ENCODE data around the gene RANBP3.

RANBP3 gene

DNA sequence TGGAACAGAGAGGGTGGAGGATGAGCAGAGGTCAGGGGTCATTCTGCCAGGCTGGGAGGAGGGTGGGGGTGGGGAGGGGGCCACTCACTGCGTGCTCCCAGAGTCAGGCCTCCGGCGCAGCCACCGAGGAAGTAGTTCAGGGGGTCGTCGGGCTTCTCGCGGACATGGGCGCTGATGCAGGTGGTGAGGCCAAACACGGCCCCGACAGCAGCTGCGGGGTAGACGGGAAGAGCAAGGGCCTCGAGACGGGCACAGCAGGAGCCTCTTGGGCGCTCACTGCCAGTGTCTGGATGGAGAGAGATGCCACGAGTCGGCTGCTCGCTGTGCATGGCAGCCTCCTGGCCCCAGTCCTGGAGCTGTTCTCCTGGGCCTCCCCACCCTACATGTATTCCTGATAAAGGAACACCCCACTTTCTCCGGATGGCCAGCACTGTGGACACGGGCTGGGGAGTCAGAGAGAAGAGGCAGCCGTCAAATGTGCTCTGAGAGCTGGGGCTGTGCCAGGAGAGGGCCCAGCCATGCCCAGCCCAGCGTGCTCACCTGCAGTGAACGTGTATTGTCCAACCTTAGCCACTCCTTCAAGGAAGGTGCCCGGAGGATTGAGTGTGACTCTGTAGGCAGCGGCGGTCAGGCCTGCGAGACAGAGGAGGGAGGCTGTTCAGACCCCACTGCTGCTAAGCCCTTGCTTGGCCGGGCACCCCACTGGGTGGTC lies 81.4 kb downstream of the RANBP3 start:
- no peak overlapping the region for H3K4me3 ChIP-seq (ENCODE audit: low read depth, low read length)
- ChIA-PET POLR2A (interaction anchor here (1.4 kb wide), 1 partner anchor 106 kb away, joined by 4 read pairs; the partner anchor contains the start of gene DUS3L), CTCF (interaction anchor here (0.6 to 1.5 kb wide), 3 partner anchors 15 to 92 kb away, joined by 3 to 14 read pairs (median 3); no protein-coding TSS in a partner anchor)
- H3K4me1 ChIP-seq (ENCODE audit: control insufficient read depth, insufficient read depth, low read length), result no peaks in the 10 kb centered on the region; the same call in 1 of the 2 replicates
- H3K36me3 ChIP-seq (ENCODE audit: control insufficient read depth in 2 of 2, insufficient read depth in 1 of 2, low read length in 2 of 2), result peaks cover 3 to 47% of the 10 kb centered on the region in 2 experiments; a peak in 2 of 3 replicates
- H3K27ac ChIP-seq (ENCODE audit: extremely low read depth, low read depth, low read length), result no peak overlapping the region
- H3K9me3 ChIP-seq (ENCODE audit: control insufficient read depth, insufficient read depth, low read depth, low read length), result no peaks in the 10 kb centered on the region
- no peak for TF ChIP-seq EGR2 (tag by site-specific recombination; IDR thresholded peaks at IDR 0.05; ENCODE audit: low read depth)
- no peak for TF ChIP-seq ZNF112 (tag by site-specific recombination; IDR thresholded peaks at IDR 0.05)
- no peak for TF ChIP-seq ZNF510 (tag by site-specific recombination; IDR thresholded peaks at IDR 0.05; ENCODE audit: insufficient replicate concordance)
- TF ChIP-seq WT1 (tag by site-specific recombination; IDR thresholded peaks at IDR 0.05), result no peak
- no peak for TF ChIP-seq ZNF701 (tag by site-specific recombination; IDR thresholded peaks at IDR 0.05)
- TF ChIP-seq ZNF350 (tag by site-specific recombination; IDR thresholded peaks at IDR 0.05), result no peak
- no peak for TF ChIP-seq ZNF514 (tag by site-specific recombination; IDR thresholded peaks at IDR 0.05)
- no peak for TF ChIP-seq ZIC2 (tag by site-specific recombination; IDR thresholded peaks at IDR 0.05)
- TF ChIP-seq ZNF146 (tag by site-specific recombination; IDR thresholded peaks at IDR 0.05), result no peak
- no peak for TF ChIP-seq ZNF677 (tag by site-specific recombination; IDR thresholded peaks at IDR 0.05)
- TF ChIP-seq ZNF621 (tag by site-specific recombination; IDR thresholded peaks at IDR 0.05), result no peak
- no peak for TF ChIP-seq SALL2 (tag by site-specific recombination; IDR thresholded peaks at IDR 0.05; ENCODE audit: borderline replicate concordance)
- no peak for TF ChIP-seq ZNF596 (tag by site-specific recombination; IDR thresholded peaks at IDR 0.05)
- TF ChIP-seq, protein P1, sequence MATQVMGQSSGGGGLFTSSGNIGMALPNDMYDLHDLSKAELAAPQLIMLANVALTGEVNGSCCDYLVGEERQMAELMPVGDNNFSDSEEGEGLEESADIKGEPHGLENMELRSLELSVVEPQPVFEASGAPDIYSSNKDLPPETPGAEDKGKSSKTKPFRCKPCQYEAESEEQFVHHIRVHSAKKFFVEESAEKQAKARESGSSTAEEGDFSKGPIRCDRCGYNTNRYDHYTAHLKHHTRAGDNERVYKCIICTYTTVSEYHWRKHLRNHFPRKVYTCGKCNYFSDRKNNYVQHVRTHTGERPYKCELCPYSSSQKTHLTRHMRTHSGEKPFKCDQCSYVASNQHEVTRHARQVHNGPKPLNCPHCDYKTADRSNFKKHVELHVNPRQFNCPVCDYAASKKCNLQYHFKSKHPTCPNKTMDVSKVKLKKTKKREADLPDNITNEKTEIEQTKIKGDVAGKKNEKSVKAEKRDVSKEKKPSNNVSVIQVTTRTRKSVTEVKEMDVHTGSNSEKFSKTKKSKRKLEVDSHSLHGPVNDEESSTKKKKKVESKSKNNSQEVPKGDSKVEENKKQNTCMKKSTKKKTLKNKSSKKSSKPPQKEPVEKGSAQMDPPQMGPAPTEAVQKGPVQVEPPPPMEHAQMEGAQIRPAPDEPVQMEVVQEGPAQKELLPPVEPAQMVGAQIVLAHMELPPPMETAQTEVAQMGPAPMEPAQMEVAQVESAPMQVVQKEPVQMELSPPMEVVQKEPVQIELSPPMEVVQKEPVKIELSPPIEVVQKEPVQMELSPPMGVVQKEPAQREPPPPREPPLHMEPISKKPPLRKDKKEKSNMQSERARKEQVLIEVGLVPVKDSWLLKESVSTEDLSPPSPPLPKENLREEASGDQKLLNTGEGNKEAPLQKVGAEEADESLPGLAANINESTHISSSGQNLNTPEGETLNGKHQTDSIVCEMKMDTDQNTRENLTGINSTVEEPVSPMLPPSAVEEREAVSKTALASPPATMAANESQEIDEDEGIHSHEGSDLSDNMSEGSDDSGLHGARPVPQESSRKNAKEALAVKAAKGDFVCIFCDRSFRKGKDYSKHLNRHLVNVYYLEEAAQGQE (tag by site-specific recombination; IDR thresholded peaks at IDR 0.05), result no peak
- TF ChIP-seq, protein P2, sequence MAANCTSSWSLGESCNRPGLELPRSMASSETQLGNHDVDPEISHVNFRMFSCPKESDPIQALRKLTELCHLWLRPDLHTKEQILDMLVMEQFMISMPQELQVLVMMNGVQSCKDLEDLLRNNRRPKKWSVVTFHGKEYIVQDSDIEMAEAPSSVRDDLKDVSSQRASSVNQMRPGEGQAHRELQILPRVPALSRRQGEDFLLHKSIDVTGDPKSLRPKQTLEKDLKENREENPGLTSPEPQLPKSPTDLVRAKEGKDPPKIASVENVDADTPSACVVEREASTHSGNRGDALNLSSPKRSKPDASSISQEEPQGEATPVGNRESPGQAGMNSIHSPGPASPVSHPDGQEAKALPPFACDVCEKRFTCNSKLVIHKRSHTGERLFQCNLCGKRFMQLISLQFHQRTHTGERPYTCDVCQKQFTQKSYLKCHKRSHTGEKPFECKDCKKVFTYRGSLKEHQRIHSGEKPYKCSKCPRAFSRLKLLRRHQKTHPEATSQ (tag by site-specific recombination; IDR thresholded peaks at IDR 0.05), result no peak
- no peak for TF ChIP-seq GFI1B (tag by site-specific recombination; IDR thresholded peaks at IDR 0.05)

DNA sequence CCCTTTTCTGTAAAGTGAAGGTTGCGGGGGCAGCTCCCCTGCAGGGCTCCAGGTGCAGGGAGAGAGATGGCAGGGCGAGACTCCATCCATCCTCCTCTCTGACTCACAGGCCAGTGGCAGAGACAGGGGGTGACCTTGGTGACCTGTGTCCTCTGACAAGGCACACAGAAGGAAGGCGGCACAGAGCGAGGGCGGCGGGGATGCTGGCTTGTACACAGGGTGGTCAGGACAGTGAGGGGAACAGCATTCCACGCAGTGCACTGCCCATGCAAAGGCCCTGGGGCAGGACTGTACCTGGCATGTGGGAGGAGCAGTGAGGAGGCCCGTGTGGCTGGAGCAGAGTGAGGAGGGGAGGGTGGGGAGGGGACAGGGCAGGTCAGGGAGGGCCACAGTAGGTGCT lies 82.0 kb downstream of the RANBP3 start:
- H3K9me3 ChIP-seq (ENCODE audit: control insufficient read depth, insufficient read depth, low read depth, low read length), result no peaks in the 10 kb centered on the region
- no peak overlapping the region for H3K4me3 ChIP-seq (ENCODE audit: low read depth, low read length)
- H3K4me1 ChIP-seq (ENCODE audit: control insufficient read depth, insufficient read depth, low read length), result no peaks in the 10 kb centered on the region; the same call in 1 of the 2 replicates
- ChIA-PET POLR2A (no interaction called here), CTCF (interaction anchor here (0.8 kb wide), 1 partner anchor 92 kb away, joined by 6 read pairs; no protein-coding TSS in a partner anchor)
- H3K36me3 ChIP-seq (ENCODE audit: control insufficient read depth in 2 of 2, insufficient read depth in 1 of 2, low read length in 2 of 2), result peaks cover 0 to 42% of the 10 kb centered on the region in 2 experiments; a peak in 2 of 3 replicates
- no peak overlapping the region for H3K27ac ChIP-seq (ENCODE audit: extremely low read depth, low read depth, low read length)
- TF ChIP-seq ZNF274 (IDR thresholded peaks at IDR 0.05; ENCODE audit: low read length) (no peak), ZNF274 (tag by site-specific recombination; IDR thresholded peaks at IDR 0.05; ENCODE audit: borderline replicate concordance) (no peak), ZNF623 (tag by site-specific recombination; IDR thresholded peaks at IDR 0.05) (peak; percentile 98)
